GM20431 (cell line): Measurements from ENCODE around the gene MBOAT1.
"Not testable (repeated sequence)": the region's sequence is repeated elsewhere in the genome, so short reads cannot be mapped to it uniquely, and the experiment has no call there.

Source experiments
- in situ Hi-C: fragments of 300-500 bp; cut with MseI, MboI; formaldehyde crosslinking; loops from one replicate; pipeline ENCODE4 v1.15.0; 2020; ENCODE audit warnings: low sequenced_read_pairs; ENCODE audit not compliant: unreplicated experiment

The MBOAT1 gene, protein sequence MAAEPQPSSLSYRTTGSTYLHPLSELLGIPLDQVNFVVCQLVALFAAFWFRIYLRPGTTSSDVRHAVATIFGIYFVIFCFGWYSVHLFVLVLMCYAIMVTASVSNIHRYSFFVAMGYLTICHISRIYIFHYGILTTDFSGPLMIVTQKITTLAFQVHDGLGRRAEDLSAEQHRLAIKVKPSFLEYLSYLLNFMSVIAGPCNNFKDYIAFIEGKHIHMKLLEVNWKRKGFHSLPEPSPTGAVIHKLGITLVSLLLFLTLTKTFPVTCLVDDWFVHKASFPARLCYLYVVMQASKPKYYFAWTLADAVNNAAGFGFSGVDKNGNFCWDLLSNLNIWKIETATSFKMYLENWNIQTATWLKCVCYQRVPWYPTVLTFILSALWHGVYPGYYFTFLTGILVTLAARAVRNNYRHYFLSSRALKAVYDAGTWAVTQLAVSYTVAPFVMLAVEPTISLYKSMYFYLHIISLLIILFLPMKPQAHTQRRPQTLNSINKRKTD

DNA sequence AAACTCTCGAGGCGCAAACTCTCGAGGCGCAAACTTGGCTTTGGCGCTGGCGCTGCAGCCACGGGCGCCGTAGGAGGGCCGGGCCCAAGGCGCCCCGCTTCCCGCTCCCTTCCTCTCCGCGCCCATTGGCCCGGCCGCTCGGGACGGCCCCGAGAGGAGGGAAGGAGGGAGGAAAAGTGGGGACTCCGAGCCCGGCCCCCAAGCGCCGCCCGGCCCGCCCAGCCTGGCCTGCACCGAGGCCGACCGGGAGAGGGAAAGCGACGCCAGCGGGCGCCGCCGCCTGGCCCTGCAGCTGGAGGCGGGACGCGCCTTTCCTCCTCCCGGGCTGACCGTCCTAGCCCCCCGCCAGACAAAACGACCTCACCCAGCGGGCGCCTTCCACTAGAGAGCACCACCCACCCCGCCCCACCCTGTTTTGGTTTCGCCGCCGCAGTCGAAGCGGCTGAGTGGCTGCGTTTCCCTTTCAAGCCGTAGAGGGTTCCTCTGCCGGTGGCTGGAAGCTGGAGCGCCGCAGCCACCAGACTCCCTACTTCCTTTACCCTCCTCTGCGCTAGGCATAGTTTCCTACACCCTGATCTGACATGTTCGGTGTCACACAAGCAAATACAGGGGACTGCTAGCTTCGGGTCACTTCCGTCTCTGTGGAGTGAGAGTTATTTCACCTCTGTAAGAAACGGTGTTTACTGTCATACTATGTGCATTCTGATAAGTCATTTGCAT, at the start of gene MBOAT1:
Gene MBOAT1, minus strand, starts transcription at position 78 of the 720 bp plus-strand sequence. CDS start 235 bp downstream, outside the sequence.
- in situ Hi-C loops = no loop called here

DNA sequence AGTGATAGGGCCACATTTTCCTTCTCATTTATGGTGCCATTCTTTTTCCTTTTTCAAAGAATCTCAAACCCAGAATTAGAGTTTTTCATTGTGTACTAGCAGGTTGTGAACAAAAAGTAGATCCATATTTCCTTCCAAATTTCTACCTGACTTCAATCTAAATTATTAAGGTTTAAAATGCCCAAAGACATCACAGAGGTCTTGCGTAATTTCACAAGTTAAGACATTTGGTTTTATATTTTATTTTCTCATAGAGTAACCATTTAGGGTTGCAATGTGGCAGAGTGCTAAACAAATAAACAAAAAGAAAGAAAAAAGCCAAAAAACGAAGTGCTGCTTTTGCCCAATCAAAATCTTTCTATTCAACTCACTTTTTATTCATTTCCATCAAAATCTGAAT, 49.4 kb upstream of the MBOAT1 start:
- in situ Hi-C loops = no loop called here

DNA sequence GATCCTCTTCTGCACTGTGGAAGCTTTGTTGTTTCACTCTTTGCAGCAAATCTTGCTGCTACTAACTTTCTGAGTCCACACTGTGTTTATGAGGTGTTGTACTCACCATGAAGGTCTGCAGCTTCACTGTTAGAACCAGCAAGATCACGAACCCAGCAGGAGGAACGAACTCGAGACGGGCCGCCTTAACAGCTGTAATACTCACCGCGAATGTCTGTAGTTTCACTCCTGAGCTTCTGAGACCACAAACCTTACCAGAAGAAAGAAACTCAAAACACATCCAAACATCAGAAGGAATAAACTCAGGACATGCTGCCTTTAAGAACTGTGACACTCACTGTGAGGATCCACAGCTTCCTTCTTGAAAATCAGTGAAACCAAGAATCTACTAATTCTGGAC, 48.1 kb upstream of the MBOAT1 start:
- in situ Hi-C loops = no loop called here

DNA sequence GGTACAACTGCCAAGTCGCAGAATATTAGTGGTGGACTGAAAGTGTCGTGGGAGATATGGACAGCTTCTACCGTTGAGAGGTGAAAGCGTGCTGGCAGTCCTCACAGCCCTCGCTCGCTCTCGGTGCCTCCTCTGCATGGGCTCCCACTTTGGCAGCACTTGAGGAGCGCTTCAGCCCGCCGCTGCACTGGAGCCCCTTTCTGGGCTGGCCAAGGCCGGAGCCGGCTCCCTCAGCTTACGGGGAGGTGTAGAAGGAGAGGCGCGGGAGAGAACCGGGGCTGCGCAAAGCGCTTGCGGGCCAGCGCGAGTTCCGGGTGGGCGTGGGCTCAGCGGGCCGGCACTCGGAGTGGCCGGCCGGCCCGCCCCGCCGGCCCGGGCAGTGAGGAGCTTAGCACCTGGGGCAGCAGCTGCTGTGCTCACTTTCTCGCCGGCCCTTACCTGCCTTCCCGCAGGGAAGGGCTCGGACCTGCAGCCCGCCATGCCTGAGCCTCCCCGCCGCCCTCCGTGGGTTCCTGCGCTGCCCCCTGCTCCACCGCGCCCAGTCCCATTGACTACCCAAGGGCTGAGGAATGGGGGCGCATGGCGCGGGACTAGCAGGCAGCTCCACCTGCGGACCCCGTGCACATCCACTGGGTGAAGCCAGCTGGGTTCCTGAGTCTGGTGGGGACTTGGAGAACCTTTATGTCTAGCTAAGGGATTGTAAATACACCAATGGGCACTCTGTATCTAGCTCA, 47.2 kb upstream of the MBOAT1 start:
- in situ Hi-C loops = no loop called here

DNA sequence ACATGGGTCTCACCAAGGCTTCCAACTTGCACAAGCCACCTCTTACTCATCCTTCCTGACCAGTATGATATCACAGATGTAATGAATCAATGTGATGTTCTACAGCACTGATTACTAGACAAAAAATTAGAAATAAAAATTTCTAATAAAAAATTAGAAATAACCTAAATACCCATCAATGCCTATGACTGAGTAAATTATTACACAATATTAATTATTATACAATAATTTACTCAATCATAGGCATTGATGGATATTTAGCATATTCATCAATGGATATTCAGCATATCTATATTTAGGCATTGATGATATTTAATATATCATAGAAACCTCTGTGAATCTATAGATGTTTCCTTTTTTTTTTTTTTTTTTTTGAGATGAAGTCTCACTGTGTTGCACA, 43.2 kb upstream of the MBOAT1 start:
- in situ Hi-C loops = no loop called here

DNA sequence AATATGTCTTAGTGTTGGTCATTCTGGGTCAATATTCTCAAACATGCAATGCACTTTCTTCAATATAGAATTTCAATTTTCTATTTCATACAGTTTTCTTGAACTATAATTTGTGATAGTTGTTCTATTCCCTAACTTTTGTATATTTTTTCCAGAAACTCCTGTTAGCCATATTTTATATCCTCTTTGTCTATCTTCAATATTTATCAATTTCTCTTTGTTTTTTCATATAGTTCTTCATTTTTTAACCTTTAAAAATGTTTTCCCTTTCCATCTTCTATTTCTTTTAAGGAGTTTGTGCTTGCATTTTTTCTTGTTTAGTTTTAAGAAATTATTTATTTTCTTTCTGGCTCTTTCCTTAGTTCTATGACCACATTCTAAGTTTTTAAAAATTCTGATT, 42.0 kb upstream of the MBOAT1 start:
- in situ Hi-C loops = no loop called here

DNA sequence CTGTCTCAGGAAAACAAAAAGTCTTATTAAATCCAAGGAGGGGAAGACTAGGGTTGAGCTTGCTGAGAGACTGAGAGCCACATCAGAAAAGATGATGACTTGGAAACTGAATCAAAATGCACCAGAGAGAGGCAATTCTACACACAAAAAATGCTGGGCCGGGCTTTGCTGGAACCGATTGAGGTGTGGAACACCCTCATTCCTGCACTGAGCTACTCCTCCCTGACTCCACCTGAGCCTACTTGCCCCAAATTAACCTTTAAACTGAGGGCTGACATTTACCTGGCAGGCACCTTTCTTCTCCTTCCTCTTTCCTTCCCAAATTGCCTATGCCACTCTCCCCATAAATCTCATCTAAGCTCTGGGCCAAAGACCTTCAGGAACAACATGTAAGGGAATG, 40.8 kb upstream of the MBOAT1 start:
- in situ Hi-C loops = no loop called here

DNA sequence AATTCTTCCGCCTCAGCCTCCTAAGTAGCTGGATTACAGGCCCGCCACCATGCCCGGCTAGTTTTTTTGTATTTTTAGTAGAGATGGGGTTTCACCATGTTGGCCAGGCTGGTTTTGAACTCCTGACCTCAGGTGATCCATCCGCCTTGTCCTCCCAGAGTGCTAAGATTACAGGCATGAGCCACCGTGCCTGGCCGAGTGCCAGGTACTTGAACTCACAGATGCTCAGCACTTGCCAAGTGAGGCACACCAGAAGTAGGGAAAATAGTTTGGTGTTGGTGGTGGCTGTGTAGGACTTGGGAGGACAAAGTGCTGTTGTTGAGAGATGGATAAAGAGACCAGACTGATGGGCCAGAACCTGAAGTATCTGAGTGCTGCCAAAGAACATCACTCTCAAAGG, 40.0 kb upstream of the MBOAT1 start:
- in situ Hi-C loops = no loop called here

DNA sequence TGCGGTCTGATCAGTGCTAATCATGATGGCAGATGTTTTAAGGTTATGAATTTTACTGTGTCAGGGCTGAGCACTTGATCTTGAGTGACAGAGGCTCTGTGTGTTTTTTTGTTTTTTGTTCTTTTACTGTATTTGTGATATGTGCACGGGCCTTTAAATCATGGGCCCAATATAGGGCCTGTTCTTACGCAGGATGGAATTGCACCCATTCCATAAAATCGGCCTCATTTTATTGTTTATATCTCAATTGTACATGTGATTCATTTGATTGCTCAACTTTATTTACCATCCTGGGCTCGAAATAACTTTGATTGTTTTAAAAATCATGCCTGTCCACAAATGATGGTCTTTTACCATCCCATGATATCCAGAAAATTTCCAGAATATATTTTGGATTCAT, 39.3 kb upstream of the MBOAT1 start:
- in situ Hi-C loops = no loop called here

DNA sequence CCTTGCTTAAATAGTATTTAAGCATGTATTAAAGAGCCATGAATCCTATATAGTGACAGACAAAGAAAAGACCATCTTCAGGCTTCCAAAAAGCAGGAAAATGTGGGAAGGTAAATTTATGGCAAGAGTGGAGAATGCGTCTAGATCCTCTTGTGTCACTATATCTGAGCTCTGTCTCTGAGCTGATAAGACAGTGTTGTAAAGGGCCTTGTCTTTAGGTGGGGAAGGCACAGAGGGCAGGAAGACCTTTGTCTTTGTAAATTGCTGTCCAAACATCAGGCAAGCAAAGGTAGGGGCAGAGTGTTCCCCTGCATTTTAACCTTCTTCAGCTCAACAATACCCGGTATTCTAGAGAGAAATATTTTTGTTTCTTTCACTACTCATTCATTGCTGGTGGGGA, 33.9 kb upstream of the MBOAT1 start:
- in situ Hi-C loops = no loop called here

DNA sequence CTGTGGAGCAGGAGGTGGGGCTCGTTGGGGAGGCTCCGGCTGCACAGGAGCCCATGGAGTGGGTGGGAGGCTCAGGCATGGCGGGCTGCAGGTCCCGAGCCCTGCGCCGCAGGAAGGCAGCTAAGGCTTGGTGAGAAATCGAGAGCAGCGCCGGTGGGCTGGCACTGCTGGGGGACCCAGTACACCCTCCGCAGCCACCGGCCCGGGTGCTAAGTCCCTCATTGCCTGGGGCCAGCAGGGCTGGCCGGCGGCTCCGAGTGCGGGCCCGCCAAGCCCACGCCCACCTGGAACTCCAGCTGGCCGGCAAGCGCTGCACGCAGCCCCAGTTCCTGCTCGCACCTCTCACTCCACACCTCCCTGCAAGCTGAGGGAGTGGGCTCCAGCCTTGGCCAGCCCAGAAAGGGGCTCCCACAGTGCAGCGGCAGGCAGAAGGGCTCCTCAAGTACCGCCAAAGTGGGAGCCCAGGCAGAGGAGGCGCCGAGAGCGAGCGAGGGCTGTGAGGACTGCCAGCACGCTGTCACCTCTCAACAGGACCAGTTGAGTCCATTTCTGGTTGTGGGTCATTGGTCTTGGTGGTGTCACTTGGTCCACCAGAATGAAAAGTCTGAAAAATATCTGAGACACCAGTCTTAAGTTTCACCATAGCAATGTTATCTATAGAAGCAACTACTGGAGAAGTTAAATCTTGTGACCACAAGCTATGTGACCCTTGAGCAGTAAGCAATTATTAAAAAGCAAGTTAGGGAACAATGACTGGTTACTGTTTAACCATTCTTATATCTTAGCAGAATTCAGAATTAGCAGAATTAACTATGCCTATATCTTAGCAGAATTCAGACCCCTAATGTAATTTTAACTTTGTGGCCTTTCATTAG, 32.8 kb upstream of the MBOAT1 start:
- in situ Hi-C loops = not testable (repeated sequence)

DNA sequence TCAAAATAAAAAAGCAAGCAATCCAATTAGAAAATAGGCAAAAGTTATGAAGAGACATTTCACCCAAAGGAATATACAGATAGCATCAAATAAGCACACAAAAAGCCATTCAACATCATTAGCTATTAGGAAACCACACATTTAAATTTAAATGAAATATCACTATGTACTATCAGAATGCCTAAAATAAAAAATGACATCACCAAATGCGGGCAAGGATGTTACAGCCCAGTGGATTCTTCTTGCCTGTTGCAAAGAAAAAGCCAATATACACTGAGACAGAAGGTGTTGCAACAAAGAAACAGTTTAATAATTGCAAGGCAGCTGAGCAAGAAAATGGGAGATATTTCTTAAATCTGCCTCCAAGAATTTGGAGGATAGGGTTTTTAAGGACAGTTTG, 31.0 kb upstream of the MBOAT1 start:
- in situ Hi-C loops = no loop called here

DNA sequence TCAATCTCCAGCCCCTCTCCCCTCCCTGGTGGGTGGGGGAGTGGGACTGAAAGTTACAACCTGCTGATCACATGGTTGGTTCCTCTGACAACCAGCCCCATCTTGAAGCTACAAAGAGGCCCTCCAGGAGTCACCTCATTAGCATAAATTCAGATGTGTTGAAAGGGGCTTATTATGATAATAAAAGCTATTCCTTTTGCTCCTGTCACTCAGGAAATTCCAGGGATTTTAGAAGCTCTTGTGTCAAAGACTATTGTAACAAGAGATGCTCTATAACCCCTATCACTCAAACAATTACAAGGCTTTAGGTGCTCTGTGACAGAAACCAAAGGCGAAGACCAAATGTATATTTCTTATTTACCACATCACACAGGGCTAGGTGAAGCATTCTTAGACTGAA, 30.1 kb upstream of the MBOAT1 start:
- in situ Hi-C loops = no loop called here

DNA sequence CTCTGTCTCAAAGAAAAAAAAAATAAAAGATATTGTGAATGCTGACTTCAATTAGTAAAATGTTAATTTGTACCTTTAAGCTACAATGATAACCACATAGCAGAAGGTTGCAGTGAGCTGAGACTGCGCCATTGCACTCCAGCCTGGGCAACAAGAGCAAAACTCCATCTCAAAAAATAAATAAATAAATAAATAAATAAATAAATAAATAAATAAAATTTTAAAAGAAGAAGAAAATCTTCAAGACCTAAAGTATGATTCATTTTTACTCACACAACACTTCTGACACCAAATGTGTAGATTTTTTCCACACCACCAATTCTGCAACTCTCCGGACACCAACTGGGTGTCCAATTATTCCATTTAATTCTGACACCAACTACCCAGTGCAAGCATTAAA, 28.8 kb upstream of the MBOAT1 start:
- in situ Hi-C loops = no loop called here

DNA sequence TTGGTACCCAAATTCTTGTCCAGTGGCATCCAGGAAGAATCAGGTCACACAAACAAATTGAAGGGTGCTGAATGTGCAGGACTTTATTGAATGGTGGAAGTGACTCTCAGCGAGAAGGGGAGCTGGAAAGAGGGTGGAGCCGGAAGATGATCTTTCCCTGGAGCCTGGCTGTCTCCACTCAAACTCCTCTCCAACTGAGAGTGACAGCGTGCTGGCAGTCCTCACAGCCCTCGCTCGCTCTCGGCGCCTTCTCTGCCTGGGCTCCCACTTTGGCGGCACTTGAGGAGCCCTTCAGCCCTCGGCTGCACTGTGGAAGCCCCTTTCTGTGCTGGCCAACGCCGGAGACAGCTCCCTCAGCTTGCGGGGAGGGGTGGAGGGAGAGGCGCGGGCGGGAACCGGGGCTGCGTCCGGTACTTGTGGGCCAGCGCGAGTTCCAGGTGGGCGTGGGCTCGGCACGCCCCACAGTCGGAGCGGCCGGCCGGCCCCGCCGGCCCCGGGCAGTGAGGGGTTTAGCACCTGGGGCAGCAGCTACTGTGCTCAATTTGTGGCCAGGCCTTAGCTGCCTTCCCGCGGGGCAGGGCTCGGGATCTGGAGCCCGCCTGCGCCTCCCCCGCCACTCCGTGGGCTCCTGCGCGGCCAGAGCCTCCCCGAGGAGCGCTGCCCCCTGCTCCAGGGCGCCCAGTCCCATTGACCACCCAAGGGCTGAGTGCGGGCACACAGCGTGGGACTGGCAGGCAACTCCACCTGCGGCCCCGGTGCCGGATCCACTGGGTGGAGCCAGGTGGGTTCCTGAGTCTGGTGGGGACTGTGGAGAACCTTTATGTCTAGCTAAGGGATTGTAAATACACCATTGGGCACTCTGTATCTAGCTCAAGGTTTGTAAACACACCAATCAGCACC, 26.7 kb upstream of the MBOAT1 start:
- in situ Hi-C loops = no loop called here

DNA sequence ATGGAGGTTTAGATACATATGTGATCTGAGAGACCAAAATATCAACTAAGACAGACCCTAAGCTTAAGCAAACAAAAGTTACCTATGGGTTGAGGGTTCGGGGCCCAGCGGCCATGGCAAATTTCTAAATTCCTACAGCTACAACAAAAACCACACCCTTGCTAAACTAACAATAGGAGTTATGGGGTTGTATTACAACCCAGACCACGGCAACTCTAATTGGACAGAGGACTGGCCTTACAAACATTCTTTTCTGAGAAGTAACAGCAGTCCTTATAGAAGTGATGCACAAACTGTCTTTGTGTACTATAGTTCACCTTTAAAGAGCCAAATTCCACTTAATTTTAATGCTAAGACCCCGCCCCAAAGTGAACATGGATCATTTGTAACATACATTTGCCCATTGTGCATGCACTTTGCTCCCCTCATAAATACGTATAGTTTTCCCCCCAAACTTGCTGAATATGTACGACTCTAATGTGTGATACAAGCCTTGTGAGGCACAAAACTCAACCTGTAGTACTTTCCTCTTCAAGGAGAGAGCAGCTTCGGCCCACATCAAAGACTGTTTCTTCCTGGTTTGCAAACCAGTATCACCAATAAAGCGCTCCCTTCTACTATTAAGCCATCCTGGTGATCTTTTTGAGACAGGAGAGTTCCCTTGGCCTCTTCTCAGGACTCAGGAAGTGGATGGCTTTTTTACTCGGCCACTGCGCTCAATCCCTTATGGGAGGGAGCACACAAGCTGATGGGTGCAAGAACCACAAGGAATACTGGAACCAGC, 25.6 kb upstream of the MBOAT1 start:
- in situ Hi-C loops = no loop called here

DNA sequence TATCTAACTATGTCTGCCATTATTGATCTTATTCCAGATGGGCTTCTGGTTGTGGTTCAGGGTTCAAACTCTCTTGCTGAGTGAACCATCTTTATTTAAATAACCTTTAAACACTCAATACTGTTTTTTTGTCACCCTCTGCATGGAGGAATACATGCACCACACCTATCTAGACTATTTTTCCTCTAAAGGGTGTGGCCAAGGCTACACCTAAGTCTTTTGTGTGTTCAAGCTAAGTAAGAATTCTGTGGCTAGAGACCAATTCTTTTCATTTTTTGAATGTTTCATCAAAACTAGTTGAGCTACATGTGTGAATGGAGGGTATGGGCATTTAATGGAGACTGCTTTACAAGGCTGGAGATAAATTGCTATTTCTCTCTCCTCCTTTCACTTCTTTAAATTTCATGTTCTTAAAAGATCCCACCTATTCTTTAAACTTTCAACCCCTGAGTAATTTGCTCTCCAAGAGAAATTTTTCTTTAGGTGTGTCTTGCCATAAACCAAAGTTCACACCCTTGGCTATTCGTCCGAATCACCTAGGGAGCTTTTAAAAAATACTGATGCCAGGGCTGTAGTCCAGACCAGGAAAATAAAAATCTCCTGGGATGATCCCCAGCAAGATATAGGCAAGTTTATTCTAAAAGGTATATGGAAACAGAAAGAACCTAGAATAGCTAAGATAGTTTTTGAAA, 24.8 kb upstream of the MBOAT1 start:
- in situ Hi-C loops = no loop called here

DNA sequence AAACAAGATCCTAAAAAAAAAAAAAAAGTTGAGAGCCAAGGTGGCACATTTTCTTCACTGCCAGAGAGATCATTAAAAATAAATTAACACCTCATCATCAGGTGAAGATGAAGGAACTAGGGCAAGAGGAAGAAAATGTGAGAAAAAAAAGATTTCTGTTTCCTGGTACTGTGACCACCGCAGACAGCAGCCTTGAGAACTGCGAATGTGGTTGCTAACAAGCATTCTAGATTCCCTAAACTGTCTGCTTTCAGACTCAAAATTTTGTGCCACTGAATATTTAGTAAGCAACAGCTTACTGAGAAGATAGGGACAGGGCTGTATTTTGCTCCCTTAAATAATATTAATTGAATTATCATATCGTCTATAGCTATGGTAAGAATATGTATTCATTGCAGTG, 24.1 kb upstream of the MBOAT1 start:
- in situ Hi-C loops = no loop called here
